HepG2 (cell line): ENCODE data around the gene ENO2. TPM values are rescaled to one million over a fixed set of nuclear protein-coding genes. Genes with fewer than 3 reads are reported as not detected.

Experiments used
- ARID5B ChIP-seq: IDR thresholded peaks from 2 replicates; pipeline ENCODE4 v1.4.0; 2020; ENCODE audit warnings: mild to moderate bottlenecking, missing genetic modification reagents
- ATF3 ChIP-seq: sonication (generic); formaldehyde crosslinking; IDR thresholded peaks from 2 replicates; pipeline ENCODE4 v1.4.0; 2020; ENCODE audit warnings: missing genetic modification reagents
- ATM ChIP-seq: fragments of 450-650 bp; IDR thresholded peaks from 2 replicates; pipeline ENCODE4 v1.7.1; 2017; ENCODE audit warnings: mild to moderate bottlenecking, borderline replicate concordance
- GZF1 ChIP-seq: sonication (generic); formaldehyde crosslinking; IDR thresholded peaks from 2 replicates; pipeline ENCODE4 v1.5.1; 2020; ENCODE audit warnings: mild to moderate bottlenecking, missing genetic modification reagents
- KMT2A ChIP-seq: sonication (generic); formaldehyde crosslinking; IDR thresholded peaks from 2 replicates; pipeline ENCODE4 v1.4.0; 2020; ENCODE audit warnings: missing genetic modification reagents
- MLX ChIP-seq: IDR thresholded peaks from 2 replicates; pipeline ENCODE4 v1.6.1; 2016
- MTA3 ChIP-seq: sonication (generic); formaldehyde crosslinking; IDR thresholded peaks from 2 replicates; pipeline ENCODE4 v1.4.0; 2020; ENCODE audit warnings: missing genetic modification reagents
- NFYB ChIP-seq: sonication (generic); formaldehyde crosslinking; IDR thresholded peaks from 2 replicates; pipeline ENCODE4 v1.4.0; 2020; ENCODE audit warnings: missing genetic modification reagents
- PCBP2 ChIP-seq: fragments of 200-400 bp; formaldehyde crosslinking; optimal IDR thresholded peaks from 2 replicates; pipeline ENCODE3; 2018; ENCODE audit warnings: low read length, low read depth; ENCODE audit not compliant: poor library complexity, severe bottlenecking
- RNF2 ChIP-seq: fragments of 450-650 bp; conservative IDR thresholded peaks from 2 replicates; pipeline ENCODE4 v1.6.1; 2016; ENCODE audit warnings: low read depth
- SAP130 ChIP-seq: IDR thresholded peaks from 2 replicates; pipeline ENCODE4 v1.6.1; 2016; ENCODE audit warnings: low read depth
- THAP11 ChIP-seq: IDR thresholded peaks from 2 replicates; pipeline ENCODE4 v1.6.1; 2016; ENCODE audit warnings: missing biosample characterization, missing genetic modification reagents
- ZBTB25 ChIP-seq: IDR thresholded peaks from 2 replicates; pipeline ENCODE4 v1.6.1; 2018; ENCODE audit warnings: missing genetic modification reagents
- ZMAT5 ChIP-seq: sonication (generic); formaldehyde crosslinking; IDR thresholded peaks from 2 replicates; pipeline ENCODE4 v1.5.0; 2020; ENCODE audit warnings: mild to moderate bottlenecking, low read depth, missing genetic modification reagents, borderline replicate concordance
- ZNF10 ChIP-seq: sonication (generic); formaldehyde crosslinking; IDR thresholded peaks from 2 replicates; pipeline ENCODE4 v1.4.0; 2020; ENCODE audit warnings: mild to moderate bottlenecking, low read depth, missing genetic modification reagents, borderline replicate concordance
- ZNF207 ChIP-seq: fragments of 450-650 bp; IDR thresholded peaks from 2 replicates; pipeline ENCODE4 v1.6.1; 2016; ENCODE audit warnings: antibody characterized with exemption, borderline replicate concordance
- ZNF224 ChIP-seq: sonication (generic); formaldehyde crosslinking; IDR thresholded peaks from 2 replicates; pipeline ENCODE4 v1.5.0; 2020; ENCODE audit warnings: mild to moderate bottlenecking, missing genetic modification reagents
- ZNF558 ChIP-seq: sonication (generic); formaldehyde crosslinking; IDR thresholded peaks from 2 replicates; pipeline ENCODE4 v1.9.0; 2022; ENCODE audit warnings: mild to moderate bottlenecking, missing genetic modification reagents, borderline replicate concordance
- ZNF563 ChIP-seq: sonication (generic); formaldehyde crosslinking; IDR thresholded peaks from 2 replicates; pipeline ENCODE4 v1.8.0; 2022; ENCODE audit warnings: mild to moderate bottlenecking, moderate library complexity, missing genetic modification reagents
- ZNF609 ChIP-seq: sonication (generic); formaldehyde crosslinking; IDR thresholded peaks from 2 replicates; pipeline ENCODE4 v1.4.0; 2020; ENCODE audit warnings: mild to moderate bottlenecking, missing genetic modification reagents, borderline replicate concordance
- ZNF775 ChIP-seq: sonication (generic); formaldehyde crosslinking; IDR thresholded peaks from 2 replicates; pipeline ENCODE4 v1.4.0; 2020; ENCODE audit warnings: missing genetic modification reagents, mild to moderate bottlenecking, moderate library complexity, borderline replicate concordance
- polyA plus RNA-seq, 8 experiments: library from polyadenylated mRNA; depleted of rRNA in 3 of 8; stranded (reverse) in 7 of 8; unstranded in 1 of 8; fragments of >200 nt; fragmentation: Illumina TruSeq in 4 of 8; extraction: Trizol in 4 of 8; gene quantifications; 2 replicates each; pipeline versions ENCODE4 v1.2.1 to v1.2.3, GENCODE V29; 2011 to 2016; ENCODE audit warnings: low read depth in 4 of 8, missing spikeins in 1 of 8, mixed read lengths in 1 of 8; ENCODE audit not compliant: insufficient read depth in 1 of 8
- total RNA-seq, 5 experiments: library from RNA; depleted of rRNA; stranded (reverse); fragments of >200 nt; fragmentation: Illumina TruSeq; extraction: Trizol; gene quantifications; 2 replicates each; pipeline ENCODE4 v1.2.3, GENCODE V29; 2016; ENCODE audit warnings: low read depth in 1 of 5

ENO2 gene
- total and polyA plus RNA-seq, 2 of the 13 experiments (the other 11 are each of a cell fraction or from before 2014, with no cell fraction given) = 19.3 to 136 TPM

- TF ChIP-seq ZNF224 (CRISPR knock-in tag) (no peak), RNF2 (no peak), THAP11 (CRISPR knock-in tag) (no peak), ZNF207 (no peak), MTA3 (CRISPR knock-in tag) (no peak), ZNF609 (CRISPR knock-in tag) (no peak), ATF3 (CRISPR knock-in tag) (no peak), SAP130 (CRISPR knock-in tag) (no peak), PCBP2 (no peak), ZNF10 (CRISPR knock-in tag) (no peak), GZF1 (no peak), ARID5B (no peak), KMT2A (CRISPR knock-in tag) (no peak), ZMAT5 (no peak), NFYB (CRISPR knock-in tag) (no peak), ZNF563 (peak; percentile 51; the same call in 1 of the 2 replicates), MLX (CRISPR knock-in tag) (no peak), ZNF775 (CRISPR knock-in tag) (no peak), ATM (no peak), ZNF558 (CRISPR knock-in tag) (peak; percentile 48; the same call in 1 of the 2 replicates), ZBTB25 (CRISPR knock-in tag) (no peak)
Observed at GRCh38 chr12:6970096-6970527, 55.7 kb downstream of the ENO2 start (continued).
